ENCODE results near the gene ZNF451.

The ZNF451 gene

GRCh38 chr6:57094689-57095088 is 4.7 kb downstream of the ZNF451 start:
- no peak for DNase-seq (ENCODE audit: low read depth in 2 of 2)

GRCh38 chr6:57097596-57097995 is 7.6 kb downstream of the ZNF451 start:
- DNase-seq (ENCODE audit: low read depth in 2 of 2) = no peak

GRCh38 chr6:57102976-57103375 is 13.0 kb downstream of the ZNF451 start:
- no peak for DNase-seq (ENCODE audit: low read depth in 2 of 2)

- no peak for DNase-seq (ENCODE audit: low read depth in 2 of 2)
Measured at GRCh38 chr6:57104336-57104735, 14.3 kb downstream of the ZNF451 start.

GRCh38 chr6:57106990-57107389 is 17.0 kb downstream of the ZNF451 start:
- no peak for DNase-seq (ENCODE audit: low read depth in 2 of 2)

- no peak for DNase-seq (ENCODE audit: low read depth in 2 of 2)
Measured at GRCh38 chr6:57108691-57109090, 18.7 kb downstream of the ZNF451 start.

GRCh38 chr6:57109880-57110279 is 19.9 kb downstream of the ZNF451 start:
- no peak for DNase-seq (ENCODE audit: low read depth in 2 of 2)

GRCh38 chr6:57113105-57113504 is 23.1 kb downstream of the ZNF451 start:
- DNase-seq (ENCODE audit: low read depth in 2 of 2) = no peak

- DNase-seq (ENCODE audit: low read depth in 2 of 2) = no peak
Measured at GRCh38 chr6:57116776-57117175, 26.8 kb downstream of the ZNF451 start.

- DNase-seq (ENCODE audit: low read depth in 2 of 2) = no peak
Measured at GRCh38 chr6:57117796-57118195, 27.8 kb downstream of the ZNF451 start.

GRCh38 chr6:57123111-57123510 is 33.1 kb downstream of the ZNF451 start:
- no peak for DNase-seq (ENCODE audit: low read depth in 2 of 2)

GRCh38 chr6:57127763-57128162 is 37.8 kb downstream of the ZNF451 start:
- no peak for DNase-seq (ENCODE audit: low read depth in 2 of 2)

GRCh38 chr6:57130661-57131177 is 40.7 kb downstream of the ZNF451 start:
- no peak for DNase-seq (ENCODE audit: low read depth in 2 of 2)

- DNase-seq (ENCODE audit: low read depth in 2 of 2) = no peak
Measured at GRCh38 chr6:57134954-57135353, 45.0 kb downstream of the ZNF451 start.

- no peak for DNase-seq (ENCODE audit: low read depth in 2 of 2)
Measured at GRCh38 chr6:57135885-57136284, 45.9 kb downstream of the ZNF451 start.

- DNase-seq (ENCODE audit: low read depth in 2 of 2) = no peak
Measured at GRCh38 chr6:57137350-57137749, 47.4 kb downstream of the ZNF451 start.

- DNase-seq (ENCODE audit: low read depth in 2 of 2) = no peak
Measured at GRCh38 chr6:57138026-57138425, 48.0 kb downstream of the ZNF451 start.

- no peak for DNase-seq (ENCODE audit: low read depth in 2 of 2)
Measured at GRCh38 chr6:57141451-57142177, 51.6 kb downstream of the ZNF451 start.

- no peak for DNase-seq (ENCODE audit: low read depth in 2 of 2)
Measured at GRCh38 chr6:57142178-57142525, 52.2 kb downstream of the ZNF451 start.

- DNase-seq (ENCODE audit: low read depth in 2 of 2) = no peak
Measured at GRCh38 chr6:57143690-57144089, 53.7 kb downstream of the ZNF451 start.

GRCh38 chr6:57147401-57147800 is 57.4 kb downstream of the ZNF451 start:
- no peak for DNase-seq (ENCODE audit: low read depth in 2 of 2)

- no peak for DNase-seq (ENCODE audit: low read depth in 2 of 2)
Measured at GRCh38 chr6:57147955-57148858, 58.2 kb downstream of the ZNF451 start.

- DNase-seq (ENCODE audit: low read depth in 2 of 2) = no peak
Measured at GRCh38 chr6:57158658-57159057, 68.7 kb downstream of the ZNF451 start.
